Bronchial epithelial cell (primary cell): ENCODE measurements around the gene ATP2B3. TPM values are rescaled to one million over a fixed set of nuclear protein-coding genes. Genes with fewer than 3 reads are reported as not detected.
A peak's percentile ranks its signal among the peaks of the same experiment; 100 is the strongest.

Source experiments
- DNase-seq: peaks from one replicate; pipeline ENCODE4 v3.0.0-alpha.2; 2010; ENCODE audit warnings: low read depth
- FAIRE-seq: peaks from 2 replicates; lab custom pipeline; 2011; peaks lifted over from hg19 to GRCh38; lab: Jason Lieb, UNC
- H3K27me3 ChIP-seq: 2 replicates; pipeline ENCODE4 v1.5.1; 2011; ENCODE audit warnings: low read length; ENCODE audit not compliant: control insufficient read depth, insufficient read depth
- H3K36me3 ChIP-seq: 2 replicates; pipeline ENCODE4 v1.5.1; 2011; ENCODE audit warnings: low read length; ENCODE audit not compliant: control insufficient read depth, insufficient read depth
- H3K4me3 ChIP-seq: 2 replicates; pipeline ENCODE4 v1.5.1; 2011; ENCODE audit warnings: mild to moderate bottlenecking, low read depth, low read length, control low read depth
- CTCF ChIP-seq: IDR thresholded peaks from 2 replicates; pipeline ENCODE4 v1.5.1; 2011; ENCODE audit warnings: mild to moderate bottlenecking, moderate library complexity, low read length, control low read depth, inconsistent platforms; ENCODE audit not compliant: insufficient read depth, severe bottlenecking
- total RNA-seq: library from RNA; depleted of rRNA; stranded (reverse); fragments of >200 nt; gene quantifications from 2 replicates; pipeline ENCODE4 v1.2.1, GENCODE V29; 2014

Gene ATP2B3
- total RNA-seq, 1 donor from 2014 or later = not detected

DNA sequence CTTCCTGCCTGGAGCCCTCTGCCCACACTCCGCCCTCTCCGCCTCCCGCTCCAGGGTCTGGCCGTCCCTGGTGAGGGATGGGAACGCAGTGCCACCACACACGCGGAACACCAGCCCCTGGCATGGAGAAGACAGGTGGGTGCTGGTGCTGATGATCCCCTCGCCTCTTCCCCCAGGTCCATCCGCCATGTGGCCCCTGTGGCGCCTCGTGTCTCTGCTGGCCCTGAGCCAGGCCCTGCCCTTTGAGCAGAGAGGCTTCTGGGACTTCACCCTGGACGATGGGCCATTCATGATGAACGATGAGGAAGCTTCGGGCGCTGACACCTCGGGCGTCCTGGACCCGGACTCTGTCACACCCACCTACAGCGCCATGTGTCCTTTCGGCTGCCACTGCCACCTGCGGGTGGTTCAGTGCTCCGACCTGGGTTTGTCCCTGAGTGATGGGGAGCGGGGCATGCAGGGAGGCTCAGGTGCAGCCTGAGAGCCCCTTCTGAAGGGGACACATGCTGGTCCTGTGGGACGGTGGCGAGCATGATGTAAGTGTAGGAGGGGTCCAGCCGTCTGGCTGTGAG lies 12.9 kb upstream of the ATP2B3 start:
- H3K4me3 ChIP-seq = no peak overlapping the region
- H3K27me3 ChIP-seq = no peaks in the 10 kb centered on the region
- H3K36me3 ChIP-seq = no peaks in the 10 kb centered on the region
- FAIRE-seq (no peak), DNase-seq (no peak)
- no peak for TF ChIP-seq CTCF

DNA sequence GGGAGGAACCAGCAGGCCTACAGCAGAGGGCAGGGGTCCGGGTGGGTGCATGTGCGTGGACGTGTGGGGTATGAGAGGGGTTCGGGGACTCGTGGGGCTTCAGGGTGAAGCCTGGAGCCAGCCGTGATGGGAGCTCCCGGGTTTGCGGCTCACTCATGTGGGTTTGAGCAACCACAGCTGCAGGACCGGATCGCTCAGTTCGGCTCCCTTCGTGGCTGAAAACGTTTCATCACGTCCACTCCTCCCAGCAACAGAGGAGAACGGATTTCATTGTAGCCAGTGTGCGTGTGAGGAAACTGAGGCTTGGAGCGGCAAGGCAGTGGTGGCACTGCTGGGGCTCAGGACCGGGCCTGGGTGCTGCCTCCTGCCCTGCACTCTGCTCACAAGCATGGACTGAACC lies 12.1 kb upstream of the ATP2B3 start:
- TF ChIP-seq CTCF = no peak
- no peak for FAIRE-seq

GRCh38 chrX:153507484-153508178 lies 9.8 kb upstream of the ATP2B3 start:
- FAIRE-seq = no peak
- Histone ChIP-seq H3K4me3 (no peak overlapping the region), H3K27me3 (no peaks in the 10 kb centered on the region), H3K36me3 (no peaks in the 10 kb centered on the region)
- TF ChIP-seq CTCF = peak; percentile 82
- peak; percentile 33 for DNase-seq

More for the DNA sequence above, 12.1 kb upstream of the ATP2B3 start:
- H3K4me3 ChIP-seq = no peak overlapping the region
- no peaks in the 10 kb centered on the region for H3K36me3 ChIP-seq
- H3K27me3 ChIP-seq = no peaks in the 10 kb centered on the region
- DNase-seq = no peak

DNA sequence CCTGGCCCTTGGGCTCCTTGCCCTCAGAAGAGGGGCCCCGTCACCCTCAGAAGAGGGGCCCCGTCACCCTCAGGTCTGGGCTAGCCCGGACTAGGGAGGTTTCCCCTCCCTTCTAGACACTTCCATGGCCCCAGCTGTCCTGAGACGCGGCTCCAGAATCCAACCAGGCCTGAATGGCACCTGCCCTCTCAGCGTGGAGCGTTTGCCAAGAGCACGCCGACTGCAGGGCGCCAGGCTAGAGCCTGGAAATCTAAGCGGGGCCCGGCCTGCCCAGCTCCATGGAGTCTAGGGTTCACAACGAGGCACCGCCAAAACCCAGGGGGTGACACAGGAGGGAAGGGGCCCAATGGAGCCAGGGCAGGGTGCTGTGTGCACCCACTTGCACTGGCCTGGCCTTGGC lies 7.8 kb upstream of the ATP2B3 start:
- no peak for FAIRE-seq

GRCh38 chrX:153510383-153510782 lies 7.1 kb upstream of the ATP2B3 start:
- no peak for TF ChIP-seq CTCF
- no peak for DNase-seq
- Histone ChIP-seq H3K36me3 (no peaks in the 10 kb centered on the region), H3K4me3 (no peak overlapping the region), H3K27me3 (no peaks in the 10 kb centered on the region)
- no peak for FAIRE-seq

More for the DNA sequence above, 7.8 kb upstream of the ATP2B3 start:
- H3K27me3 ChIP-seq = no peaks in the 10 kb centered on the region
- TF ChIP-seq CTCF = no peak
- H3K4me3 ChIP-seq = no peak overlapping the region
- no peak for DNase-seq
- H3K36me3 ChIP-seq = no peaks in the 10 kb centered on the region
